SK-N-SH (cell line): ENCODE data around the gene STK4. TPM values are rescaled to one million over a fixed set of nuclear protein-coding genes. Genes with fewer than 3 reads are reported as not detected.

Experiments
- CTCF ChIA-PET: fragments of 300-600, 350-600 bp; formaldehyde crosslinking; extraction: SDS; loops from one replicate; lab custom pipeline; 2021; lab: Yijun Ruan, JAX
- POLR2A ChIA-PET: fragments of 350-600 bp; sonication (Branson Sonifier 250); formaldehyde crosslinking; extraction: SDS; loops from one replicate; lab custom pipeline; 2020; ENCODE audit warnings: antibody characterized with exemption, inconsistent platforms; lab: Yijun Ruan, JAX
- DNase-seq: peaks from one replicate; pipeline ENCODE4 v3.0.0; 2012
- H2AFZ ChIP-seq: fragments of 200-600 bp; sonication (generic); 2 replicates; pipeline ENCODE4 v1.8.1; 2016; ENCODE audit warnings: antibody characterized with exemption, mild to moderate bottlenecking, low read depth
- H3F3A ChIP-seq: fragments of 200-600 bp; sonication (generic); replicated peaks from 2 replicates; pipeline ENCODE3; 2016; ENCODE audit warnings: antibody characterized with exemption, mild to moderate bottlenecking; ENCODE audit not compliant: insufficient read depth
- H3K27ac ChIP-seq, 2 experiments: fragments of 200-500 bp in 1 of 2; fragments of 200-600 bp in 1 of 2; sonication (Bioruptor generic) in 1 of 2; sonication (generic), shearing (Covaris generic) in 1 of 2; 2 replicates each; pipeline versions ENCODE4 v1.5.1 to v1.6.1; 2014 to 2016; ENCODE audit warnings: low read depth in 2 of 2, inconsistent platforms in 1 of 2, low read length in 1 of 2, mild to moderate bottlenecking in 1 of 2, mixed read lengths in 1 of 2
- H3K27me3 ChIP-seq: fragments of 200-600 bp; sonication (generic), shearing (Covaris generic); 2 replicates; pipeline ENCODE4 v1.6.1; 2016; ENCODE audit warnings: mixed run types; ENCODE audit not compliant: insufficient read depth
- H3K36me3 ChIP-seq, 2 experiments: fragments of 200-500 bp in 1 of 2; fragments of 200-600 bp in 1 of 2; sonication (Bioruptor generic) in 1 of 2; sonication (generic) in 1 of 2; replicated peaks in 1 of 2; 2 replicates each; pipeline versions ENCODE3 to v1.5.1; 2014 to 2016; ENCODE audit warnings: low read length in 1 of 2, mild to moderate bottlenecking in 1 of 2; ENCODE audit not compliant: insufficient read depth in 2 of 2, control insufficient read depth in 1 of 2
- H3K4me1 ChIP-seq, 2 experiments: fragments of 200-500 bp in 1 of 2; fragments of 200-600 bp in 1 of 2; sonication (Bioruptor generic) in 1 of 2; sonication (generic), shearing (Covaris generic) in 1 of 2; 2 replicates each; pipeline versions ENCODE4 v1.5.1 to v1.6.1; 2014 to 2016; ENCODE audit warnings: low read depth in 1 of 2, low read length in 1 of 2, mixed run types in 1 of 2; ENCODE audit not compliant: insufficient read depth in 2 of 2, control insufficient read depth in 1 of 2
- H3K4me2 ChIP-seq: fragments of 200-600 bp; sonication (generic), shearing (Covaris generic); 2 replicates; pipeline ENCODE4 v1.6.1; 2017; ENCODE audit warnings: mixed run types
- H3K4me3 ChIP-seq, 2 experiments: fragments of 200-500 bp in 1 of 2; fragments of 200-600 bp in 1 of 2; sonication (Bioruptor generic) in 1 of 2; sonication (generic), shearing (Covaris generic) in 1 of 2; 2 replicates each; pipeline versions ENCODE4 v1.5.1 to v1.8.1; 2014 to 2016; ENCODE audit warnings: low read depth in 2 of 2, inconsistent platforms in 1 of 2, low read length in 1 of 2, mild to moderate bottlenecking in 1 of 2, mixed read lengths in 1 of 2, moderate library complexity in 1 of 2
- H3K79me2 ChIP-seq: fragments of 200-600 bp; sonication (generic); 2 replicates; pipeline ENCODE4 v1.8.1; 2017; ENCODE audit warnings: mild to moderate bottlenecking; ENCODE audit not compliant: insufficient read depth
- H3K9ac ChIP-seq: fragments of 200-600 bp; sonication (generic); 2 replicates; pipeline ENCODE4 v1.6.1; 2017; ENCODE audit warnings: mixed run types
- H3K9me2 ChIP-seq: fragments of 200-600 bp; sonication (generic); 2 replicates; pipeline ENCODE4 v1.6.1; 2017; ENCODE audit warnings: mixed run types
- H3K9me3 ChIP-seq: fragments of 200-600 bp; sonication (generic); 2 replicates; pipeline ENCODE4 v1.6.1; 2017; ENCODE audit warnings: mixed run types, mild to moderate bottlenecking, moderate library complexity
- H4K20me1 ChIP-seq: fragments of 200-600 bp; sonication (generic); 2 replicates; pipeline ENCODE4 v1.6.1; 2017; ENCODE audit warnings: mild to moderate bottlenecking, mixed run types; ENCODE audit not compliant: insufficient read depth
- FOXJ3 ChIP-seq: sonication (generic); formaldehyde crosslinking; IDR thresholded peaks from 2 replicates; pipeline ENCODE4 v1.5.1; 2020; ENCODE audit warnings: mild to moderate bottlenecking, missing genetic modification reagents
- GATA2 ChIP-seq: sonication (generic); formaldehyde crosslinking; IDR thresholded peaks from 2 replicates; pipeline ENCODE4 v1.5.0; 2020; ENCODE audit warnings: mild to moderate bottlenecking, missing genetic modification reagents
- SMC3 ChIP-seq: IDR thresholded peaks from 2 replicates; pipeline ENCODE4 v1.6.1; 2012; ENCODE audit warnings: low read depth, low read length, improper control_type of control experiment
- TEAD4 ChIP-seq: IDR thresholded peaks from 2 replicates; pipeline ENCODE4 v1.4.0; 2012; ENCODE audit warnings: mild to moderate bottlenecking, borderline replicate concordance; ENCODE audit not compliant: insufficient read depth
- WGBS: methylation state at CpG from one replicate; pipeline ENCODE4 v1.1.6; 2017; ENCODE audit warnings: low lambda C conversion rate; 5-methylcytosine and 5-hydroxymethylcytosine counted together
- polyA plus RNA-seq, 3 experiments: library from polyadenylated mRNA; depleted of rRNA; stranded (reverse); fragments of >200 nt; gene quantifications; 2 replicates each; pipeline ENCODE4 v1.2.3, GENCODE V29; 2012
- TF ChIP-seq, protein P1 (sequence below): IDR thresholded peaks from 2 replicates; pipeline ENCODE4 v1.4.0; 2012; ENCODE audit warnings: low read depth, borderline replicate concordance
- TF ChIP-seq, protein P2 (sequence below): fragments of 150-350 bp; IDR thresholded peaks from 2 replicates; pipeline ENCODE4 v1.6.1; 2016; ENCODE audit warnings: mild to moderate bottlenecking, low read depth, low read length
- TF ChIP-seq, protein P3 (sequence below): IDR thresholded peaks from 2 replicates; pipeline ENCODE4; 2012
- TF ChIP-seq, protein P4 (sequence below): IDR thresholded peaks from 2 replicates; pipeline ENCODE4 v1.4.0; 2012; ENCODE audit warnings: low read depth
- TF ChIP-seq, protein P5 (sequence below): IDR thresholded peaks from 2 replicates; pipeline ENCODE4 v1.6.1; 2012; ENCODE audit warnings: mild to moderate bottlenecking, low read depth, low read length, moderate library complexity
- TF ChIP-seq, protein P6 (sequence below): IDR thresholded peaks from 2 replicates; pipeline ENCODE4 v1.4.0; 2012; ENCODE audit warnings: low read depth, borderline replicate concordance

Gene STK4
- polyA plus RNA-seq, 1 of the 3 experiments (the other 2 are of a cell fraction) = 11.4 TPM

DNA sequence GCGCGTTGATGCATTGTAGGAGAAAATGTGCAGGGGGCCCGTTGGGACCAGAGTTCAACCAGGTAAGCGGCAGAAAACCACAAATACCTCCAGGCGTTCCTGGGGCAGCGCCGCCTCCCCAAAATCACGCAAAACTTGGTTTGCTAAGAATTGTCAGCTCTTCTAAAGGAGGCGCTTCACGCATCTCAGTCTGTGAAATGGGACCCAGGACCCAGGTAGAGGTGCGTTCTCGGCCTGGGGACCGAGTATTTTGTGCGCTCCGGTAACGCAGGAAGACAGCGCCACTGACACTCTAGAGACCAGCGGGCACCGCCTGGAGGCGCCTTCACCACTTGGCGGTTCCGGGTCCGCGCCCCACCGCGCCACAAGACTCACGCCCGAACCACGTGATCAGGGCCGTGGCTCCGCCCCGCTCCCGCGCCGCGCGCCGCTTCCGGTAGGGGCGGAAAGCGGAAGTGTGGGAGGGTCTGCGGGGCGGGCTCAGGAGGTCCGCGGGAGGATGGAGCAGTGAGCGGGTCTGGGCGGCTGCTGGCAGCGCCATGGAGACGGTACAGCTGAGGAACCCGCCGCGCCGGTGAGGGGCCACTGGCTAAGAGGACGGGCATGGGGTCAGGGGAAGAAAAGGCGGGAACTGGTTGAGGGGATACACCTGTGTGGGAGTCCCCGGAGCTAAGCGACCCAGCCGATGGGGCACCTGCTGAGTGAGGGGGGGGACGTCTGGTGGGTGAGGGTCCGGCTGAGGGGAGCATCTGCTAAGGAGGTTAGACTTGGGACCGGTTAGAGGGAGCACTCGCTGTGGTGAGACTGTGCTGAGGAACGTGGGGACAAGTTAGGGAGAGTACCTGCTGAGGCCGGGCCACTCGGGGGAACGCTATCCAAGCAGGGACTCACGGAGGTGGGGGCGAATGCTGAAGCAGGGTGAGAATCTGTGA is at the start of gene STK4 (continued):
- TF ChIP-seq, protein P1, sequence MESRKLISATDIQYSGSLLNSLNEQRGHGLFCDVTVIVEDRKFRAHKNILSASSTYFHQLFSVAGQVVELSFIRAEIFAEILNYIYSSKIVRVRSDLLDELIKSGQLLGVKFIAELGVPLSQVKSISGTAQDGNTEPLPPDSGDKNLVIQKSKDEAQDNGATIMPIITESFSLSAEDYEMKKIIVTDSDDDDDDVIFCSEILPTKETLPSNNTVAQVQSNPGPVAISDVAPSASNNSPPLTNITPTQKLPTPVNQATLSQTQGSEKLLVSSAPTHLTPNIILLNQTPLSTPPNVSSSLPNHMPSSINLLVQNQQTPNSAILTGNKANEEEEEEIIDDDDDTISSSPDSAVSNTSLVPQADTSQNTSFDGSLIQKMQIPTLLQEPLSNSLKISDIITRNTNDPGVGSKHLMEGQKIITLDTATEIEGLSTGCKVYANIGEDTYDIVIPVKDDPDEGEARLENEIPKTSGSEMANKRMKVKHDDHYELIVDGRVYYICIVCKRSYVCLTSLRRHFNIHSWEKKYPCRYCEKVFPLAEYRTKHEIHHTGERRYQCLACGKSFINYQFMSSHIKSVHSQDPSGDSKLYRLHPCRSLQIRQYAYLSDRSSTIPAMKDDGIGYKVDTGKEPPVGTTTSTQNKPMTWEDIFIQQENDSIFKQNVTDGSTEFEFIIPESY = no peak

DNA sequence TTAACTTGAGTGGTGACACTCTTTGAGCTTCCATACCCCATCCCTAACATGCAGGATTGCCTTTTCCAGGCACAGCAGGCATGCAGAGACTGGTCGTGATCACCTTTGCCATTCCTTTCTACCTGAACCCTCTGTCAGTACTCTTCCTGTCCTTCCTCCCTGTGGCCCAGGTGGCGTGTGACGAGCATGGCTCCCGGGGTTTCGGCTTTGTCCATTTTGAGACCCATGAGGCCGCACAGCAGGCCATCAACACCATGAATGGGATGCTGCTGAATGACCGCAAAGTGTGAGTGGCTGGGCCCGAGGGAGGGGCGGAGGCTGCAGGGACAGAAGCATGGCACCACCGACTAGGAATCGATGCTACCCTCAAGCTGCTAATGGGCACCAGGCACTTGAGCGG is 49.7 kb upstream of the STK4 start:
- no peak overlapping the region for H3K4me3 ChIP-seq
- H3K27me3 ChIP-seq = no peaks in the 10 kb centered on the region
- WGBS = 98% methylated on average over 6 of the region's 12 CpGs
- no peak overlapping the region for H3K9ac ChIP-seq
- no peaks in the 10 kb centered on the region for H4K20me1 ChIP-seq
- POLR2A ChIA-PET = no interaction called here
- peaks cover 7 to 48% of the 10 kb centered on the region in 2 experiments for H3K36me3 ChIP-seq
- no peak overlapping the region for H3K4me2 ChIP-seq
- no peaks in the 10 kb centered on the region for H3K79me2 ChIP-seq
- no peak overlapping the region for H2AFZ ChIP-seq
- no peaks in the 10 kb centered on the region for H3K9me2 ChIP-seq
- TF ChIP-seq, protein P2, sequence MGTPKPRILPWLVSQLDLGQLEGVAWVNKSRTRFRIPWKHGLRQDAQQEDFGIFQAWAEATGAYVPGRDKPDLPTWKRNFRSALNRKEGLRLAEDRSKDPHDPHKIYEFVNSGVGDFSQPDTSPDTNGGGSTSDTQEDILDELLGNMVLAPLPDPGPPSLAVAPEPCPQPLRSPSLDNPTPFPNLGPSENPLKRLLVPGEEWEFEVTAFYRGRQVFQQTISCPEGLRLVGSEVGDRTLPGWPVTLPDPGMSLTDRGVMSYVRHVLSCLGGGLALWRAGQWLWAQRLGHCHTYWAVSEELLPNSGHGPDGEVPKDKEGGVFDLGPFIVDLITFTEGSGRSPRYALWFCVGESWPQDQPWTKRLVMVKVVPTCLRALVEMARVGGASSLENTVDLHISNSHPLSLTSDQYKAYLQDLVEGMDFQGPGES = no peak
- TF ChIP-seq TEAD4 = no peak
- TF ChIP-seq, protein P3, sequence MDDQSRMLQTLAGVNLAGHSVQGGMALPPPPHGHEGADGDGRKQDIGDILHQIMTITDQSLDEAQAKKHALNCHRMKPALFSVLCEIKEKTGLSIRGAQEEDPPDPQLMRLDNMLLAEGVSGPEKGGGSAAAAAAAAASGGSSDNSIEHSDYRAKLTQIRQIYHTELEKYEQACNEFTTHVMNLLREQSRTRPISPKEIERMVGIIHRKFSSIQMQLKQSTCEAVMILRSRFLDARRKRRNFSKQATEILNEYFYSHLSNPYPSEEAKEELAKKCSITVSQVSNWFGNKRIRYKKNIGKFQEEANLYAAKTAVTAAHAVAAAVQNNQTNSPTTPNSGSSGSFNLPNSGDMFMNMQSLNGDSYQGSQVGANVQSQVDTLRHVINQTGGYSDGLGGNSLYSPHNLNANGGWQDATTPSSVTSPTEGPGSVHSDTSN = no peak
- no peak for TF ChIP-seq SMC3
- TF ChIP-seq, protein P4, sequence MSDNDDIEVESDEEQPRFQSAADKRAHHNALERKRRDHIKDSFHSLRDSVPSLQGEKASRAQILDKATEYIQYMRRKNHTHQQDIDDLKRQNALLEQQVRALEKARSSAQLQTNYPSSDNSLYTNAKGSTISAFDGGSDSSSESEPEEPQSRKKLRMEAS = no peak
- TF ChIP-seq, protein P5, sequence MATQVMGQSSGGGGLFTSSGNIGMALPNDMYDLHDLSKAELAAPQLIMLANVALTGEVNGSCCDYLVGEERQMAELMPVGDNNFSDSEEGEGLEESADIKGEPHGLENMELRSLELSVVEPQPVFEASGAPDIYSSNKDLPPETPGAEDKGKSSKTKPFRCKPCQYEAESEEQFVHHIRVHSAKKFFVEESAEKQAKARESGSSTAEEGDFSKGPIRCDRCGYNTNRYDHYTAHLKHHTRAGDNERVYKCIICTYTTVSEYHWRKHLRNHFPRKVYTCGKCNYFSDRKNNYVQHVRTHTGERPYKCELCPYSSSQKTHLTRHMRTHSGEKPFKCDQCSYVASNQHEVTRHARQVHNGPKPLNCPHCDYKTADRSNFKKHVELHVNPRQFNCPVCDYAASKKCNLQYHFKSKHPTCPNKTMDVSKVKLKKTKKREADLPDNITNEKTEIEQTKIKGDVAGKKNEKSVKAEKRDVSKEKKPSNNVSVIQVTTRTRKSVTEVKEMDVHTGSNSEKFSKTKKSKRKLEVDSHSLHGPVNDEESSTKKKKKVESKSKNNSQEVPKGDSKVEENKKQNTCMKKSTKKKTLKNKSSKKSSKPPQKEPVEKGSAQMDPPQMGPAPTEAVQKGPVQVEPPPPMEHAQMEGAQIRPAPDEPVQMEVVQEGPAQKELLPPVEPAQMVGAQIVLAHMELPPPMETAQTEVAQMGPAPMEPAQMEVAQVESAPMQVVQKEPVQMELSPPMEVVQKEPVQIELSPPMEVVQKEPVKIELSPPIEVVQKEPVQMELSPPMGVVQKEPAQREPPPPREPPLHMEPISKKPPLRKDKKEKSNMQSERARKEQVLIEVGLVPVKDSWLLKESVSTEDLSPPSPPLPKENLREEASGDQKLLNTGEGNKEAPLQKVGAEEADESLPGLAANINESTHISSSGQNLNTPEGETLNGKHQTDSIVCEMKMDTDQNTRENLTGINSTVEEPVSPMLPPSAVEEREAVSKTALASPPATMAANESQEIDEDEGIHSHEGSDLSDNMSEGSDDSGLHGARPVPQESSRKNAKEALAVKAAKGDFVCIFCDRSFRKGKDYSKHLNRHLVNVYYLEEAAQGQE = no peak
- TF ChIP-seq GATA2 (CRISPR knock-in tag) = no peak
- no peak for TF ChIP-seq FOXJ3 (CRISPR knock-in tag)
- TF ChIP-seq, protein P6, sequence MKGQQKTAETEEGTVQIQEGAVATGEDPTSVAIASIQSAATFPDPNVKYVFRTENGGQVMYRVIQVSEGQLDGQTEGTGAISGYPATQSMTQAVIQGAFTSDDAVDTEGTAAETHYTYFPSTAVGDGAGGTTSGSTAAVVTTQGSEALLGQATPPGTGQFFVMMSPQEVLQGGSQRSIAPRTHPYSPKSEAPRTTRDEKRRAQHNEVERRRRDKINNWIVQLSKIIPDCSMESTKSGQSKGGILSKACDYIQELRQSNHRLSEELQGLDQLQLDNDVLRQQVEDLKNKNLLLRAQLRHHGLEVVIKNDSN = no peak
- H3K9me3 ChIP-seq = no peaks in the 10 kb centered on the region
- no peaks in the 10 kb centered on the region for H3F3A ChIP-seq
- no peak for DNase-seq
- CTCF ChIA-PET = interaction anchor here (0.7 to 0.9 kb wide), 2 partner anchors 17 to 26 kb away, joined by 3 read pairs; no protein-coding TSS in a partner anchor
- H3K4me1 ChIP-seq = no peaks in the 10 kb centered on the region; a peak in 1 of 4 replicates
- no peak overlapping the region for H3K27ac ChIP-seq
